Measurements from ENCODE around the gene EPC1.

The EPC1 gene

GRCh38 chr10:32293581-32293980 is 53.4 kb downstream of the EPC1 start:
- no peak for TF ChIP-seq ZBTB48 (tag by site-specific recombination; IDR thresholded peaks at IDR 0.05)
- TF ChIP-seq ZNF501 (tag by site-specific recombination; IDR thresholded peaks at IDR 0.05), result no peak
- TF ChIP-seq ZNF521 (tag by site-specific recombination; IDR thresholded peaks at IDR 0.05), result no peak
- no peak for TF ChIP-seq ZNF518A (tag by site-specific recombination; conservative IDR thresholded peaks at IDR 0.05; ENCODE audit: low read depth)
- no peak for TF ChIP-seq ZNF776 (tag by site-specific recombination; IDR thresholded peaks at IDR 0.05; ENCODE audit: borderline replicate concordance)
- TF ChIP-seq ZNF114 (tag by site-specific recombination; IDR thresholded peaks at IDR 0.05), result no peak
- no peak for TF ChIP-seq ZNF23 (tag by site-specific recombination; IDR thresholded peaks at IDR 0.05; ENCODE audit: borderline replicate concordance)
- no peak for TF ChIP-seq BCL11B (tag by site-specific recombination; IDR thresholded peaks at IDR 0.05; ENCODE audit: low read depth)
- TF ChIP-seq ZNF157 (tag by site-specific recombination; IDR thresholded peaks at IDR 0.05), result no peak
- TF ChIP-seq ZNF747 (tag by site-specific recombination; IDR thresholded peaks at IDR 0.05), result no peak
- no peak for TF ChIP-seq ZNF610 (tag by site-specific recombination; IDR thresholded peaks at IDR 0.05; ENCODE audit: borderline replicate concordance)
- TF ChIP-seq ZNF580 (tag by site-specific recombination; IDR thresholded peaks at IDR 0.05), result no peak
- no peak for TF ChIP-seq ZBTB44 (tag by site-specific recombination; IDR thresholded peaks at IDR 0.05)
- no peak for TF ChIP-seq ZNF280C (tag by site-specific recombination; IDR thresholded peaks at IDR 0.05)
- TF ChIP-seq ZNF155 (tag by site-specific recombination; IDR thresholded peaks at IDR 0.05), result no peak
- no peak for TF ChIP-seq ZNF768 (tag by site-specific recombination; IDR thresholded peaks at IDR 0.05)
- Histone ChIP-seq H3K9me3 (ENCODE audit: control insufficient read depth, insufficient read depth, low read depth, low read length) (no peaks in the 10 kb centered on the region), H3K27ac (ENCODE audit: extremely low read depth, low read depth, low read length) (no peak overlapping the region), H3K36me3 (ENCODE audit: control insufficient read depth in 2 of 2, insufficient read depth in 1 of 2, low read length in 2 of 2) (peaks cover 21 to 32% of the 10 kb centered on the region in 2 experiments; a peak in 2 of 3 replicates), H3K4me1 (ENCODE audit: control insufficient read depth, insufficient read depth, low read length) (no peaks in the 10 kb centered on the region), H3K4me3 (ENCODE audit: low read depth, low read length) (no peak overlapping the region)
- ChIA-PET POLR2A (no interaction called here), CTCF (interaction anchor here (1.0 kb wide), 1 partner anchor 40 kb away, joined by 3 read pairs; no protein-coding TSS in a partner anchor)

- no peaks in the 10 kb centered on the region for H3K4me1 ChIP-seq (ENCODE audit: control insufficient read depth, insufficient read depth, low read length)
- no peaks in the 10 kb centered on the region for H3K9me3 ChIP-seq (ENCODE audit: control insufficient read depth, insufficient read depth, low read depth, low read length)
- H3K27ac ChIP-seq (ENCODE audit: extremely low read depth, low read depth, low read length), result no peak overlapping the region
- POLR2A ChIA-PET, result no interaction called here
- no peak overlapping the region for H3K4me3 ChIP-seq (ENCODE audit: low read depth, low read length)
- peaks cover 23 to 32% of the 10 kb centered on the region in 2 experiments for H3K36me3 ChIP-seq (ENCODE audit: control insufficient read depth in 2 of 2, insufficient read depth in 1 of 2, low read length in 2 of 2)
- CTCF ChIA-PET, result interaction anchor here (0.6 to 1.0 kb wide), 2 partner anchors 22 to 727 kb away, joined by 3 read pairs; no protein-coding TSS in a partner anchor
- TF ChIP-seq ELK4 (IDR thresholded peaks at IDR 0.05; ENCODE audit: borderline replicate concordance, low read depth, low read length), result no peak
- TF ChIP-seq ZNF24 (tag by site-specific recombination; IDR thresholded peaks at IDR 0.05), result no peak
- no peak for TF ChIP-seq ZNF747 (tag by site-specific recombination; IDR thresholded peaks at IDR 0.05)
- TF ChIP-seq HOXA7 (CRISPR knock-in tag; IDR thresholded peaks at IDR 0.05; ENCODE audit: borderline replicate concordance), result no peak
- TF ChIP-seq ZSCAN30 (tag by site-specific recombination; IDR thresholded peaks at IDR 0.05), result no peak
Observed at GRCh38 chr10:32279795-32280194, 67.2 kb downstream of the EPC1 start.
